Left lung (tissue), 10 donors: ENCODE measurements around the gene NCKAP1. TPM values are rescaled to one million over a fixed set of nuclear protein-coding genes. Genes with fewer than 3 reads are reported as not detected.

Source experiments
- ATAC-seq: fragments of 200-7000 bp; cut with Tn5 transposase; one replicate; pipeline ENCODE4 v1.9.1; 2020; ENCODE audit warnings: moderate library complexity
- DNase-seq, 4 donors: peaks; one replicate each; pipeline ENCODE4 v3.0.0-alpha.2; 2013 to 2020
- H3K27ac ChIP-seq, 2 donors: fragments of 200-600 bp; sonication (generic) in 1 of 2; one replicate each; pipeline versions ENCODE4 v1.5.0 to v1.8.0; 2020 to 2021
- H3K27me3 ChIP-seq, 2 donors: fragments of 200-600 bp; sonication (generic) in 1 of 2; one replicate each; pipeline versions ENCODE4 v1.5.0 to v1.8.0; 2020 to 2021
- H3K36me3 ChIP-seq, 2 donors: fragments of 200-600 bp; sonication (generic) in 1 of 2; one replicate each; pipeline versions ENCODE4 v1.5.0 to v1.8.0; 2020 to 2021
- H3K4me1 ChIP-seq, 2 donors: fragments of 200-600 bp; one replicate each; pipeline ENCODE4 v1.8.0; 2021
- H3K4me3 ChIP-seq, 2 donors: fragments of 200-600 bp; sonication (generic) in 1 of 2; one replicate each; pipeline versions ENCODE4 v1.5.0 to v1.8.0; 2020 to 2021; ENCODE audit warnings: mild to moderate bottlenecking in 1 of 2
- H3K9me3 ChIP-seq, 2 donors: fragments of 200-600 bp; sonication (generic) in 1 of 2; one replicate each; pipeline versions ENCODE4 v1.5.0 to v1.8.0; 2020 to 2021
- intact Hi-C, 2 donors: fragments of 100-400 bp; cut with DNase I; formaldehyde crosslinking; loops; one replicate each; pipeline versions ENCODE4 v1.11.2 to v1.14.2; 2022
- polyA plus RNA-seq, 6 donors: library from polyadenylated mRNA; unstranded; fragments of 120-200 nt; gene quantifications; one replicate each; pipeline ENCODE4 v1.2.1, GENCODE V29; 2013; ENCODE audit not compliant: insufficient read length in 6 of 6
- total RNA-seq, 2 donors: library from RNA; stranded (reverse); fragmentation: NEBNext Ultra II Directional; extraction: Animal tissue kit (Norgen Biotek cat#: 25700); gene quantifications; one replicate each; pipeline ENCODE4 v1.2.1, GENCODE V29; 2021
- TF ChIP-seq, protein P1 (sequence below), 2 donors: fragments of 200-600 bp; sonication (generic) in 1 of 2; IDR thresholded peaks; one replicate each; pipeline versions ENCODE4 v1.5.0 to v1.8.0; 2021; ENCODE audit warnings: antibody characterized with exemption in 2 of 2
- donor health status: DM: no; HTN: yes; CAD: no.
- donor health status: DM: no; HTN: no; CAD: no.

NCKAP1 gene
- total and polyA plus RNA-seq, 8 donors = 98.3 to 128 (median 117) TPM

DNA sequence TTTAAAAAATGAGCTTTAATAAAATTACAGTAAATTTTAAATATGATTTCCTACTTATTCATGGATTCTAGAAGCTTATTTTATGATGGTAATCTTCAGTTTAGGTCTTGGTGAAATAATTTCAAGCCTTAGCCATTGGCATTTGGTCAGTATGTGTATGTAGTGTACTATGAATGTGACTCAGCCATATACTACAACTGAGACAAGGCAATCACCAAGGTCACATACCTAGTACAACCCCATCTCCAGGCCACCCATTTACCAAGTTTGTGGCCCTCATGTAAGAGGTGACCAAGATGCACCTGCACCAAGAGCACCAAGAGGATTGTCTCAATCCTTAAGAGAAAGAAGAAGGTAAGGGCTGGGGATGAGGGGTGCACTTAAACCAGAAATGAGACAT is 117.0 kb downstream of the NCKAP1 start:
- DNase-seq (no peak), ATAC-seq (no peak)
- H3K4me1 ChIP-seq = no peaks in the 10 kb centered on the region
- intact Hi-C loops = no loop called here
- TF ChIP-seq, protein P1, sequence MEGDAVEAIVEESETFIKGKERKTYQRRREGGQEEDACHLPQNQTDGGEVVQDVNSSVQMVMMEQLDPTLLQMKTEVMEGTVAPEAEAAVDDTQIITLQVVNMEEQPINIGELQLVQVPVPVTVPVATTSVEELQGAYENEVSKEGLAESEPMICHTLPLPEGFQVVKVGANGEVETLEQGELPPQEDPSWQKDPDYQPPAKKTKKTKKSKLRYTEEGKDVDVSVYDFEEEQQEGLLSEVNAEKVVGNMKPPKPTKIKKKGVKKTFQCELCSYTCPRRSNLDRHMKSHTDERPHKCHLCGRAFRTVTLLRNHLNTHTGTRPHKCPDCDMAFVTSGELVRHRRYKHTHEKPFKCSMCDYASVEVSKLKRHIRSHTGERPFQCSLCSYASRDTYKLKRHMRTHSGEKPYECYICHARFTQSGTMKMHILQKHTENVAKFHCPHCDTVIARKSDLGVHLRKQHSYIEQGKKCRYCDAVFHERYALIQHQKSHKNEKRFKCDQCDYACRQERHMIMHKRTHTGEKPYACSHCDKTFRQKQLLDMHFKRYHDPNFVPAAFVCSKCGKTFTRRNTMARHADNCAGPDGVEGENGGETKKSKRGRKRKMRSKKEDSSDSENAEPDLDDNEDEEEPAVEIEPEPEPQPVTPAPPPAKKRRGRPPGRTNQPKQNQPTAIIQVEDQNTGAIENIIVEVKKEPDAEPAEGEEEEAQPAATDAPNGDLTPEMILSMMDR (IDR thresholded peaks at IDR 0.05) = no peak
- H3K4me3 ChIP-seq = no peak overlapping the region
- H3K27me3 ChIP-seq = no peaks in the 10 kb centered on the region
- H3K9me3 ChIP-seq = no peaks in the 10 kb centered on the region
- H3K36me3 ChIP-seq = peaks cover 0 to 17% of the 10 kb centered on the region in 2 donors
- no peak overlapping the region for H3K27ac ChIP-seq

- ATAC-seq (no peak), DNase-seq (no peak)
- peaks cover 0 to 14% of the 10 kb centered on the region in 2 donors for H3K36me3 ChIP-seq
- intact Hi-C loops = no loop called here
- no peaks in the 10 kb centered on the region for H3K27me3 ChIP-seq
- TF ChIP-seq, protein P1 (IDR thresholded peaks at IDR 0.05) = no peak
- H3K4me1 ChIP-seq = no peaks in the 10 kb centered on the region
- no peak overlapping the region for H3K27ac ChIP-seq
- H3K9me3 ChIP-seq = no peaks in the 10 kb centered on the region
- no peak overlapping the region for H3K4me3 ChIP-seq
Observed at GRCh38 chr2:182920631-182921056, 117.6 kb downstream of the NCKAP1 start.

GRCh38 chr2:182920089-182920488 is 118.2 kb downstream of the NCKAP1 start:
- H3K4me1 ChIP-seq = no peaks in the 10 kb centered on the region
- H3K27ac ChIP-seq = no peak overlapping the region
- peaks cover 0 to 9% of the 10 kb centered on the region in 2 donors for H3K36me3 ChIP-seq
- TF ChIP-seq, protein P1 (IDR thresholded peaks at IDR 0.05) = no peak
- H3K9me3 ChIP-seq = no peaks in the 10 kb centered on the region
- H3K27me3 ChIP-seq = no peaks in the 10 kb centered on the region
- no peak overlapping the region for H3K4me3 ChIP-seq
- DNase-seq (no peak), ATAC-seq (no peak)
- intact Hi-C loops = no loop called here

- intact Hi-C loops = no loop called here
- Histone ChIP-seq H3K4me1 (no peaks in the 10 kb centered on the region), H3K27me3 (no peaks in the 10 kb centered on the region), H3K27ac (no peak overlapping the region), H3K9me3 (no peaks in the 10 kb centered on the region), H3K4me3 (no peak overlapping the region), H3K36me3 (peaks cover 0 to 9% of the 10 kb centered on the region in 2 donors)
- TF ChIP-seq, protein P1 (IDR thresholded peaks at IDR 0.05) = no peak
- DNase-seq (no peak), ATAC-seq (no peak)
Observed at GRCh38 chr2:182918961-182919652, 119.2 kb downstream of the NCKAP1 start.

DNA sequence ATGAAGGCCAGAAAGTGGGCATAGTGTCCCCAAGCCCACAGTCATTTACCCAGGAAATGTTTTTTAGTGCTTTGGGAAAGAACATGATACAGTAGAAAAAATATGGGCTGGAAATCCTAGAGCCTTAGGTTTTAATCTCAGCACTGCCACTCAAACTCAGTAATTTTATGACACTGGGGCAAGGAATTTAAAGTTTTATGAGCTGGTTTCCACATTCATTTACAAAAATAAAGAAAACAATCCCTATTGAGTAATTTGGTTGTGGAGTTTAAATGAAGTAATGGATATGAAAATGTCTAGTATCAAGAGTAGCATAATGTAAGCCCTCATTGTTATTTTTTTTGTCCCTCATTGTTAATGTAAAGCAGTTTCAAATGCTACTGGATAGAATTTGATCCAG is 120.3 kb downstream of the NCKAP1 start:
- no peak overlapping the region for H3K4me3 ChIP-seq
- no peak overlapping the region for H3K27ac ChIP-seq
- DNase-seq = no peak
- no peaks in the 10 kb centered on the region for H3K27me3 ChIP-seq
- peaks cover 0 to 3% of the 10 kb centered on the region in 2 donors for H3K36me3 ChIP-seq
- no peaks in the 10 kb centered on the region for H3K4me1 ChIP-seq
- TF ChIP-seq, protein P1 (IDR thresholded peaks at IDR 0.05) = no peak
- H3K9me3 ChIP-seq = no peaks in the 10 kb centered on the region
- intact Hi-C loops = no loop called here
- no peak for ATAC-seq
